ENCODE measurements around the gene CEP131. TPM values are rescaled to one million over a fixed set of nuclear protein-coding genes. Genes with fewer than 3 reads are reported as not detected.

Gene CEP131
- total RNA-seq, 1 experiment from 2014 or later, result 5.1 TPM

- Histone ChIP-seq H4K20me1 (ENCODE audit: insufficient read depth, low read depth, low read length) (no peaks in the 10 kb centered on the region), H3K4me3 (ENCODE audit: low read length) (no peak overlapping the region), H3K36me3 (ENCODE audit: insufficient read depth, low read length) (no peaks in the 10 kb centered on the region), H3K9ac (ENCODE audit: low read length) (no peak overlapping the region), H3K79me2 (ENCODE audit: low read length) (no peaks in the 10 kb centered on the region), H3K4me1 (ENCODE audit: low read length) (no peaks in the 10 kb centered on the region; the same call in 1 of the 2 replicates), H2AFZ (ENCODE audit: low read length) (no peak overlapping the region), H3K27me3 (ENCODE audit: low read length) (no peaks in the 10 kb centered on the region), H3K4me2 (ENCODE audit: low read depth, low read length, poor library complexity, severe bottlenecking) (no peak overlapping the region), H3K27ac (ENCODE audit: low read length) (no peak overlapping the region), H3K9me3 (ENCODE audit: low read length) (no peaks in the 10 kb centered on the region), H3K9me2 (replicated peaks; ENCODE audit: insufficient read depth, low read length) (no peaks in the 10 kb centered on the region)
- peak; percentile 68 for DNase-seq
These were observed 14.9 kb downstream of the CEP131 start for GRCh38 chr17:81207610-81208581.

GRCh38 chr17:81206657-81207056 is 16.1 kb downstream of the CEP131 start:
- Histone ChIP-seq H3K4me2 (ENCODE audit: low read depth, low read length, poor library complexity, severe bottlenecking) (no peak overlapping the region), H3K27ac (ENCODE audit: low read length) (no peak overlapping the region), H3K9me3 (ENCODE audit: low read length) (no peaks in the 10 kb centered on the region), H3K79me2 (ENCODE audit: low read length) (no peaks in the 10 kb centered on the region), H3K4me3 (ENCODE audit: low read length) (no peak overlapping the region), H4K20me1 (ENCODE audit: insufficient read depth, low read depth, low read length) (no peaks in the 10 kb centered on the region), H3K4me1 (ENCODE audit: low read length) (no peaks in the 10 kb centered on the region; the same call in 1 of the 2 replicates), H3K27me3 (ENCODE audit: low read length) (no peaks in the 10 kb centered on the region), H3K9ac (ENCODE audit: low read length) (no peak overlapping the region), H3K9me2 (replicated peaks; ENCODE audit: insufficient read depth, low read length) (no peaks in the 10 kb centered on the region), H2AFZ (ENCODE audit: low read length) (no peak overlapping the region), H3K36me3 (ENCODE audit: insufficient read depth, low read length) (no peaks in the 10 kb centered on the region)
- DNase-seq, result no peak

- Histone ChIP-seq H3K79me2 (ENCODE audit: low read length) (no peaks in the 10 kb centered on the region), H2AFZ (ENCODE audit: low read length) (no peak overlapping the region), H3K27me3 (ENCODE audit: low read length) (no peaks in the 10 kb centered on the region), H3K9me3 (ENCODE audit: low read length) (no peaks in the 10 kb centered on the region), H3K4me2 (ENCODE audit: low read depth, low read length, poor library complexity, severe bottlenecking) (no peak overlapping the region), H3K4me1 (ENCODE audit: low read length) (peaks cover 3% of the 10 kb centered on the region), H4K20me1 (ENCODE audit: insufficient read depth, low read depth, low read length) (no peaks in the 10 kb centered on the region), H3K9ac (ENCODE audit: low read length) (no peak overlapping the region), H3K36me3 (ENCODE audit: insufficient read depth, low read length) (no peaks in the 10 kb centered on the region), H3K9me2 (replicated peaks; ENCODE audit: insufficient read depth, low read length) (no peaks in the 10 kb centered on the region), H3K4me3 (ENCODE audit: low read length) (no peak overlapping the region), H3K27ac (ENCODE audit: low read length) (no peak overlapping the region)
- DNase-seq, result no peak
These were observed 16.6 kb downstream of the CEP131 start for GRCh38 chr17:81206166-81206565.

GRCh38 chr17:81204578-81204977 is 18.2 kb downstream of the CEP131 start:
- no peak overlapping the region for H3K4me2 ChIP-seq (ENCODE audit: low read depth, low read length, poor library complexity, severe bottlenecking)
- H3K9ac ChIP-seq (ENCODE audit: low read length), result no peak overlapping the region
- H3K36me3 ChIP-seq (ENCODE audit: insufficient read depth, low read length), result no peaks in the 10 kb centered on the region
- H3K4me1 ChIP-seq (ENCODE audit: low read length), result peaks cover 6% of the 10 kb centered on the region
- H3K4me3 ChIP-seq (ENCODE audit: low read length), result no peak overlapping the region
- no peak overlapping the region for H3K27ac ChIP-seq (ENCODE audit: low read length)
- H3K79me2 ChIP-seq (ENCODE audit: low read length), result no peaks in the 10 kb centered on the region
- no peaks in the 10 kb centered on the region for H3K9me2 ChIP-seq (replicated peaks; ENCODE audit: insufficient read depth, low read length)
- 0 out of 2 replicates have a peak, but pooled peaks cover 2% of the 10 kb centered on the region for H4K20me1 ChIP-seq (ENCODE audit: insufficient read depth, low read depth, low read length)
- no peaks in the 10 kb centered on the region for H3K27me3 ChIP-seq (ENCODE audit: low read length)
- no peaks in the 10 kb centered on the region for H3K9me3 ChIP-seq (ENCODE audit: low read length)
- no peak for DNase-seq
- no peak overlapping the region for H2AFZ ChIP-seq (ENCODE audit: low read length)

- no peak overlapping the region for H2AFZ ChIP-seq (ENCODE audit: low read length)
- H3K36me3 ChIP-seq (ENCODE audit: insufficient read depth, low read length), result no peaks in the 10 kb centered on the region
- H3K9ac ChIP-seq (ENCODE audit: low read length), result no peak overlapping the region
- no peak overlapping the region for H3K4me3 ChIP-seq (ENCODE audit: low read length)
- 0 out of 2 replicates have a peak, but pooled peaks cover 2% of the 10 kb centered on the region for H4K20me1 ChIP-seq (ENCODE audit: insufficient read depth, low read depth, low read length)
- peaks cover 6% of the 10 kb centered on the region for H3K4me1 ChIP-seq (ENCODE audit: low read length)
- no peaks in the 10 kb centered on the region for H3K27me3 ChIP-seq (ENCODE audit: low read length)
- no peaks in the 10 kb centered on the region for H3K79me2 ChIP-seq (ENCODE audit: low read length)
- no peak overlapping the region for H3K4me2 ChIP-seq (ENCODE audit: low read depth, low read length, poor library complexity, severe bottlenecking)
- no peak overlapping the region for H3K27ac ChIP-seq (ENCODE audit: low read length)
- H3K9me3 ChIP-seq (ENCODE audit: low read length), result no peaks in the 10 kb centered on the region
- H3K9me2 ChIP-seq (replicated peaks; ENCODE audit: insufficient read depth, low read length), result no peaks in the 10 kb centered on the region
- DNase-seq, result no peak
These were observed 19.6 kb downstream of the CEP131 start for GRCh38 chr17:81203136-81203535.

GRCh38 chr17:81202318-81202717 is 20.4 kb downstream of the CEP131 start:
- Histone ChIP-seq H2AFZ (ENCODE audit: low read length) (no peak overlapping the region), H3K36me3 (ENCODE audit: insufficient read depth, low read length) (no peaks in the 10 kb centered on the region), H3K4me3 (ENCODE audit: low read length) (no peak overlapping the region), H3K27me3 (ENCODE audit: low read length) (no peaks in the 10 kb centered on the region), H3K9ac (ENCODE audit: low read length) (no peak overlapping the region), H3K9me3 (ENCODE audit: low read length) (no peaks in the 10 kb centered on the region), H3K9me2 (replicated peaks; ENCODE audit: insufficient read depth, low read length) (no peaks in the 10 kb centered on the region), H3K79me2 (ENCODE audit: low read length) (no peaks in the 10 kb centered on the region), H3K27ac (ENCODE audit: low read length) (no peak overlapping the region), H4K20me1 (ENCODE audit: insufficient read depth, low read depth, low read length) (0 out of 2 replicates have a peak, but pooled peaks cover 2% of the 10 kb centered on the region), H3K4me1 (ENCODE audit: low read length) (peaks cover 6% of the 10 kb centered on the region), H3K4me2 (ENCODE audit: low read depth, low read length, poor library complexity, severe bottlenecking) (no peak overlapping the region)
- DNase-seq, result no peak

GRCh38 chr17:81200695-81201580 is 21.8 kb downstream of the CEP131 start:
- Histone ChIP-seq H3K9me3 (ENCODE audit: low read length) (no peaks in the 10 kb centered on the region), H4K20me1 (ENCODE audit: insufficient read depth, low read depth, low read length) (0 out of 2 replicates have a peak, but pooled peaks cover 2% of the 10 kb centered on the region), H3K27me3 (ENCODE audit: low read length) (no peaks in the 10 kb centered on the region), H3K9ac (ENCODE audit: low read length) (no peak overlapping the region), H2AFZ (ENCODE audit: low read length) (no peak overlapping the region), H3K4me2 (ENCODE audit: low read depth, low read length, poor library complexity, severe bottlenecking) (no peak overlapping the region), H3K79me2 (ENCODE audit: low read length) (no peaks in the 10 kb centered on the region), H3K36me3 (ENCODE audit: insufficient read depth, low read length) (no peaks in the 10 kb centered on the region), H3K27ac (ENCODE audit: low read length) (no peak overlapping the region), H3K4me1 (ENCODE audit: low read length) (peaks cover 6% of the 10 kb centered on the region), H3K4me3 (ENCODE audit: low read length) (no peak overlapping the region), H3K9me2 (replicated peaks; ENCODE audit: insufficient read depth, low read length) (no peaks in the 10 kb centered on the region)
- DNase-seq, result peak; percentile 88

- DNase-seq, result no peak
- H3K9me3 ChIP-seq (ENCODE audit: low read length), result no peaks in the 10 kb centered on the region
These were observed 22.6 kb downstream of the CEP131 start for GRCh38 chr17:81200201-81200600.

More at GRCh38 chr17:81200201-81200600, 22.6 kb downstream of the CEP131 start:
- no peak overlapping the region for H3K27ac ChIP-seq (ENCODE audit: low read length)
- H3K4me1 ChIP-seq (ENCODE audit: low read length), result peaks cover 6% of the 10 kb centered on the region
- H3K9ac ChIP-seq (ENCODE audit: low read length), result no peak overlapping the region
- H3K27me3 ChIP-seq (ENCODE audit: low read length), result no peaks in the 10 kb centered on the region
- no peak overlapping the region for H3K4me3 ChIP-seq (ENCODE audit: low read length)
- no peaks in the 10 kb centered on the region for H3K9me2 ChIP-seq (replicated peaks; ENCODE audit: insufficient read depth, low read length)
- 0 out of 2 replicates have a peak, but pooled peaks cover 2% of the 10 kb centered on the region for H4K20me1 ChIP-seq (ENCODE audit: insufficient read depth, low read depth, low read length)
- H3K79me2 ChIP-seq (ENCODE audit: low read length), result no peaks in the 10 kb centered on the region
- no peak overlapping the region for H2AFZ ChIP-seq (ENCODE audit: low read length)
- no peaks in the 10 kb centered on the region for H3K36me3 ChIP-seq (ENCODE audit: insufficient read depth, low read length)
- H3K4me2 ChIP-seq (ENCODE audit: low read depth, low read length, poor library complexity, severe bottlenecking), result no peak overlapping the region
